IPS-NIHi11 (cell line): ENCODE results near the gene RPS16.

ENCODE experiments used
- DNase-seq: peaks from one replicate; pipeline ENCODE4 v3.0.0; 2012; ENCODE audit warnings: mixed read lengths, low spot score

Gene RPS16

DNA sequence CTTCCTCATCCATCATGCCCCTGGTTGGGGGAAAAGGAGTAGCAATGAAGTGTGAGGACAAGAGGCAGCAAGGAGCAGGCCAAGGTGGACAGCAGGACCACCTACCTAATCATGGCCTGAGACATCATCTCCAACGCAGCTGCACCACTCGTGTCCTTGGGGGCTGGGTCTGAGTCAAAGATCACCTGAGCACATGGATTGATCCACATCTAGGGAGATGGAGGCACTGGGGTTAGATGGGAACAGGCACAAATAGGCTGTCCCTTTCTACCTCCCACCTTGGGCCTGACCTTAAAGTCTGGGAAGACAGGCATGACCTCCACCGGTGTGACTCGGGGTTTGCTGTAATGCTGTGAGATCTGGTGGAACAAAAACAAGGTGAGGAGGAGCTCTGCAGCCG lies 47.1 kb downstream of the RPS16 start:
- no peak for DNase-seq

DNA sequence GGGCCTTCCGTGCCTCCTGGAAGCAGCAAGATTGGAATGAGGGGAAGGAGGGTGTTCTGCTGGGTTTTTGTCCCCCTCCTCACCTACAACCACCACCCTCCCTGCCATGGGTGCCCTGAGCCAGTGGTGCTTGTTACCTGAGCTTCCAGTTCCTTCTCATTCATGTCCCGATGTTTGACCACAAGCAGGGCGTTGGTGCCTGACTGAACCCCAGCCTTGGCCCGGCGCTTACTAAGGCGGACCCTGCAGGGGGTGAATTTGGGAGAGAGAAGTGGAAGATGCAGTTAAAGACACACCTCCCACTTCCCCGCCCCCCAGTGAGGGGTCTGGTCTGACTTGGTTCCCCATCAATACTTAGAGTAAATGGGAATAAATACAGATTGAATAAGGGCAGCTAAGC lies 49.2 kb downstream of the RPS16 start:
- no peak for DNase-seq

DNA sequence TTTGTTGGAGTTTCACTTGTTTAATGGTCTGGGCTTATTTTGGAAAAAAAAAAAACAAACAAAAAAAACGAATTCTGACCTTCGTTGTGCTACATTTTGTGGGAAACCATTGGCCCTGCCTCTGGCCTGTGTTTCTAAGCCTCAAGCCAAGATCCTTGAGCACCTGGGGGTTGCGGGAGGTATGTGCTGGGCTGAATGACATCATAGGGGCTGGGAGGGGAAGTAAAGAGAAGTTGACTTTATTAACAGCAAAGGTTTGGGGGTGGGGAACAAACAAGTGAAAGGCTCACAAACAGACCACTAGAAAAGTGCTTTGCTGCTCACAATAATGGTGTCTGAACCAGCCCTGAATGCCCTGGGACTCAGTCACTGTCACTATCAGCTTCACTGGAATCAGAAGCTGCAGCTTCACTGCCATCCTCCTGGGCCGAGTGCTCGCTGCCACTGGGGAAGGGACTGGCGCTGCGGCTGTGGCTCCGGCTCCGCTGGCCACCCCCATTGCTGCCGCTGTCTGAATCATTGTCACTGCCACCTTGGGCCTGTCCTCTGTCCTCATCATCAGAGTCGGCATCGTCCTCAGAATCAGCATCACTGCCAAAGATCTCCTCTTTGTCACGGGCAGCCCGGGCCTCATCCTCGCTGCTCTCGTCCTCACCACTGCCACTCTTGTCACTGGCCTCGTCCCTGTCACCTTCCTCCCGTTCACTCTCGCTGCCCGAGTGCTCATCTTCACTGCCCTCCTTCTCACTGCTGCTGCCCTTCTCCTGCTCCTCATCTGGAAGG lies 49.9 kb downstream of the RPS16 start:
- DNase-seq = no peak

DNA sequence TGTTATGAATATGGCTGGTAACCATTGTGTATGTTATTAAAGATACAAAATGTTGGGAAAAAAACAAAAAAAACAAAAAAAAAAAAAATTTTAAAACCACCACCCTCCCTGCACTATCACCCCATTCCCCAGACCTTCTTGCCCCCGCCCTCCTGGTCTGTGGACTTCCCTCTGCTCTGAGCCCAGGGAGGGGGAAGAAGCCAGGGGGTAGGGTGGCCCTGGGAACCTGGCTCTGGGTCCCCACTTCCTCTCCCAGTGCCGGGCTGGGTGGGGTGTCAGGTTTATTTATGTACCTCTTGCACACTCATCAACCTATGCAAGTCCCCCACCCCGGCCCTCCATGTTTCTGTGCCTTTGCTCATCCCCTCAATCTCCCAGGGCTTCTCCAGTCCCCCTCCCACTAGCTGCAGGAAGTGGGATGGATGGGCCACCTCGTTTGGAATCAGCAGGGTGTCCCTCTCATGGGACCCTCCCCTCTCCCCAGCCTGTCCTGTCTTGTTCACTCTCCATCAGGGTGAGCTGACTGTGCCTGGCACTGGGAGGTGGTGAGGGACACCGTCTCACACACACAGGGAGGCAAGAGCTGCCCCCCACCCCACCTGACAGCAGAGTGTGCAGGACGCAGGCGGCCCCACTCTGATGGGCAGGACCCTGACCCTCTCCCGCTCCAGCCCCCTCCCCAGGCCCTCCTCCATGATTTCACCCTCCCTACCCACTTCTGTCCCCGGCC lies 50.7 kb downstream of the RPS16 start:
- no peak for DNase-seq
